Stimulated activated effector memory CD8-positive, alpha-beta T cell treated with anti-CD3 and anti-CD28 coated beads, Interleukin-12 subunit alpha, Interleukin-12 subunit beta, amount 100 ng/mL, for 72 hours (primary cell): ENCODE measurements around the gene EGR2.

Experiments
- ATAC-seq: fragments of 150-1000 bp; cut with Tn5 transposase; 2 replicates; pipeline ENCODE4 v1.10.0; 2021
- DNase-seq, 2 donors: peaks; one replicate each; pipeline ENCODE4 v3.0.0; 2021 to 2022; ENCODE audit warnings: low spot score in 2 of 2
- H3K27ac Mint-ChIP-seq: one replicate; pipeline ENCODE4 v1.8.0; 2022; ENCODE audit warnings: mild to moderate bottlenecking, mixed read lengths
- H3K36me3 Mint-ChIP-seq: one replicate; pipeline ENCODE4 v1.8.0; 2022; ENCODE audit warnings: mild to moderate bottlenecking, mixed read lengths
- H3K4me1 Mint-ChIP-seq: one replicate; pipeline ENCODE4 v1.8.0; 2022; ENCODE audit warnings: mixed read lengths
- H3K4me3 Mint-ChIP-seq: one replicate; pipeline ENCODE4 v1.8.0; 2022; ENCODE audit warnings: mild to moderate bottlenecking, mixed read lengths
- H3K9me3 Mint-ChIP-seq: one replicate; pipeline ENCODE4 v1.8.0; 2022; ENCODE audit warnings: mixed read lengths

EGR2 gene

GRCh38 chr10:62816331-62817120 is at the start of gene EGR2:
Gene EGR2, minus strand, starts transcription at chr10:62816366. Its CDS starts 337 bp downstream, at chr10:62816029.
- Mint-ChIP-seq H3K4me3 (peak within 1 kb of the TSS; percentile 97), H3K4me1 (peaks cover 53% of the 10 kb centered on the region), H3K9me3 (no peaks in the 10 kb centered on the region), H3K36me3 (peaks cover 70% of the 10 kb centered on the region), H3K27ac (peak within 1 kb of the TSS; percentile 95)
- ATAC-seq: peak; percentile 81
- DNase-seq: peak; percentile 89 to 97

- no peak for ATAC-seq
- Mint-ChIP-seq H3K4me1 (peaks cover 42% of the 10 kb centered on the region), H3K4me3 (no peak overlapping the region), H3K9me3 (peaks cover 5% of the 10 kb centered on the region), H3K36me3 (no peaks in the 10 kb centered on the region), H3K27ac (no peak overlapping the region)
- DNase-seq: no peak
These were observed 46.3 kb upstream of the EGR2 start for GRCh38 chr10:62862447-62862846.

GRCh38 chr10:62861507-62861906 is 45.3 kb upstream of the EGR2 start:
- ATAC-seq: no peak
- Mint-ChIP-seq H3K4me3 (no peak overlapping the region), H3K4me1 (peaks cover 47% of the 10 kb centered on the region), H3K36me3 (no peaks in the 10 kb centered on the region), H3K9me3 (peaks cover 5% of the 10 kb centered on the region), H3K27ac (peak overlapping the region; percentile 52)
- DNase-seq: no peak

- no peak for ATAC-seq
- no peak for DNase-seq
These were observed 44.8 kb upstream of the EGR2 start for GRCh38 chr10:62860946-62861345.

GRCh38 chr10:62858364-62858763 is 42.2 kb upstream of the EGR2 start:
- ATAC-seq (no peak), DNase-seq (no peak)
- H3K4me1 Mint-ChIP-seq: peaks cover 61% of the 10 kb centered on the region
- no peak overlapping the region for H3K4me3 Mint-ChIP-seq
- peaks cover 4% of the 10 kb centered on the region for H3K9me3 Mint-ChIP-seq
- no peak overlapping the region for H3K27ac Mint-ChIP-seq
- H3K36me3 Mint-ChIP-seq: peaks cover 13% of the 10 kb centered on the region

More at GRCh38 chr10:62860946-62861345, 44.8 kb upstream of the EGR2 start:
- H3K36me3 Mint-ChIP-seq: peaks cover 4% of the 10 kb centered on the region
- peaks cover 5% of the 10 kb centered on the region for H3K9me3 Mint-ChIP-seq
- H3K4me3 Mint-ChIP-seq: no peak overlapping the region
- H3K27ac Mint-ChIP-seq: peak overlapping the region; percentile 52
- H3K4me1 Mint-ChIP-seq: peaks cover 48% of the 10 kb centered on the region

- peaks cover 65% of the 10 kb centered on the region for H3K4me1 Mint-ChIP-seq
- peak overlapping the region; percentile 60 for H3K4me3 Mint-ChIP-seq
- peak overlapping the region; percentile 63 for H3K27ac Mint-ChIP-seq
- DNase-seq (no peak), ATAC-seq (peak; percentile 73)
- peaks cover 19% of the 10 kb centered on the region for H3K36me3 Mint-ChIP-seq
- no peaks in the 10 kb centered on the region for H3K9me3 Mint-ChIP-seq
These were observed 39.9 kb upstream of the EGR2 start for GRCh38 chr10:62856021-62856420.

- Mint-ChIP-seq H3K27ac (peak overlapping the region; percentile 88), H3K4me1 (peaks cover 63% of the 10 kb centered on the region), H3K36me3 (peaks cover 19% of the 10 kb centered on the region), H3K4me3 (peak overlapping the region; percentile 60), H3K9me3 (peaks cover 3% of the 10 kb centered on the region)
- peak; percentile 67 for ATAC-seq
- peak; percentile 53 to 85 for DNase-seq
These were observed 37.5 kb upstream of the EGR2 start for GRCh38 chr10:62853710-62854109.

GRCh38 chr10:62852961-62853702 is 37.0 kb upstream of the EGR2 start:
- Mint-ChIP-seq H3K4me1 (peaks cover 63% of the 10 kb centered on the region), H3K36me3 (peaks cover 19% of the 10 kb centered on the region), H3K9me3 (peaks cover 8% of the 10 kb centered on the region), H3K4me3 (peak overlapping the region; percentile 60), H3K27ac (peak overlapping the region; percentile 88)
- peak; percentile 71 for ATAC-seq
- peak in 1 of 2 donors; percentile 80 for DNase-seq

GRCh38 chr10:62851442-62851841 is 35.3 kb upstream of the EGR2 start:
- ATAC-seq (no peak), DNase-seq (peak in 1 of 2 donors; percentile 62)
- H3K36me3 Mint-ChIP-seq: peaks cover 19% of the 10 kb centered on the region
- H3K4me3 Mint-ChIP-seq: peak overlapping the region; percentile 60
- H3K27ac Mint-ChIP-seq: no peak overlapping the region
- peaks cover 52% of the 10 kb centered on the region for H3K4me1 Mint-ChIP-seq
- peaks cover 11% of the 10 kb centered on the region for H3K9me3 Mint-ChIP-seq

- H3K4me3 Mint-ChIP-seq: no peak overlapping the region
- peaks cover 12% of the 10 kb centered on the region for H3K9me3 Mint-ChIP-seq
- DNase-seq (no peak), ATAC-seq (no peak)
- peaks cover 48% of the 10 kb centered on the region for H3K4me1 Mint-ChIP-seq
- no peak overlapping the region for H3K27ac Mint-ChIP-seq
- peaks cover 14% of the 10 kb centered on the region for H3K36me3 Mint-ChIP-seq
These were observed 34.5 kb upstream of the EGR2 start for GRCh38 chr10:62850646-62851045.

GRCh38 chr10:62847433-62847832 is 31.3 kb upstream of the EGR2 start:
- Mint-ChIP-seq H3K4me3 (no peak overlapping the region), H3K27ac (no peak overlapping the region), H3K36me3 (no peaks in the 10 kb centered on the region), H3K4me1 (peaks cover 29% of the 10 kb centered on the region), H3K9me3 (peaks cover 12% of the 10 kb centered on the region)
- DNase-seq (no peak), ATAC-seq (no peak)

GRCh38 chr10:62844280-62845011 is 28.3 kb upstream of the EGR2 start:
- Mint-ChIP-seq H3K27ac (no peak overlapping the region), H3K9me3 (peaks cover 11% of the 10 kb centered on the region), H3K4me3 (no peak overlapping the region), H3K36me3 (no peaks in the 10 kb centered on the region), H3K4me1 (peaks cover 10% of the 10 kb centered on the region)
- peak in 1 of 2 donors; percentile 40 for DNase-seq
- peak; percentile 36 for ATAC-seq

- peaks cover 7% of the 10 kb centered on the region for H3K9me3 Mint-ChIP-seq
- ATAC-seq (peak; percentile 40), DNase-seq (peak in 1 of 2 donors; percentile 17)
- H3K4me1 Mint-ChIP-seq: peaks cover 10% of the 10 kb centered on the region
- H3K4me3 Mint-ChIP-seq: no peak overlapping the region
- H3K36me3 Mint-ChIP-seq: no peaks in the 10 kb centered on the region
- H3K27ac Mint-ChIP-seq: no peak overlapping the region
These were observed 27.4 kb upstream of the EGR2 start for GRCh38 chr10:62843600-62843999.

GRCh38 chr10:62842983-62843382 is 26.8 kb upstream of the EGR2 start:
- H3K9me3 Mint-ChIP-seq: peaks cover 4% of the 10 kb centered on the region
- H3K27ac Mint-ChIP-seq: no peak overlapping the region
- H3K4me1 Mint-ChIP-seq: peaks cover 10% of the 10 kb centered on the region
- no peaks in the 10 kb centered on the region for H3K36me3 Mint-ChIP-seq
- no peak overlapping the region for H3K4me3 Mint-ChIP-seq
- DNase-seq (peak in 1 of 2 donors; percentile 30), ATAC-seq (no peak)

GRCh38 chr10:62839590-62839989 is 23.4 kb upstream of the EGR2 start:
- no peak for DNase-seq
- H3K4me1 Mint-ChIP-seq: peaks cover 1% of the 10 kb centered on the region

More at GRCh38 chr10:62839590-62839989, 23.4 kb upstream of the EGR2 start:
- Mint-ChIP-seq H3K36me3 (no peaks in the 10 kb centered on the region), H3K27ac (no peak overlapping the region), H3K9me3 (no peaks in the 10 kb centered on the region), H3K4me3 (no peak overlapping the region)
- ATAC-seq: peak; percentile 34
